Activated CD4-positive, alpha-beta T cell treated with anti-CD3 and anti-CD28 coated beads for 36 hours (primary cell): ENCODE results near the gene TTLL10. TPM values are rescaled to one million over a fixed set of nuclear protein-coding genes. Genes with fewer than 3 reads are reported as not detected.
"Not testable (repeated sequence)": the region's sequence is repeated elsewhere in the genome, so short reads cannot be mapped to it uniquely, and the experiment has no call there.

Experiments
- ATAC-seq: fragments of 200-7000 bp; cut with Tn5 transposase; one replicate; pipeline ENCODE4 v1.10.0; 2021; ENCODE audit warnings: mild to moderate bottlenecking, moderate library complexity
- CTCF ChIA-PET: fragments of 350-600 bp; sonication (Branson Sonifier 250); formaldehyde crosslinking; loops from one replicate; lab custom pipeline; 2021; ENCODE audit warnings: antibody characterized with exemption; lab: Charles Lee
- POLR2A ChIA-PET: fragments of 350-600 bp; sonication (Branson Sonifier 250); formaldehyde crosslinking; loops from one replicate; lab custom pipeline; 2021; ENCODE audit warnings: antibody characterized with exemption, inconsistent platforms; lab: Charles Lee
- DNase-seq: peaks from one replicate; pipeline ENCODE4 v3.0.0-alpha.2; 2020
- H3K27ac Mint-ChIP-seq: one replicate; pipeline ENCODE4 v1.8.0; 2021; ENCODE audit warnings: mixed read lengths
- H3K27me3 Mint-ChIP-seq: one replicate; pipeline ENCODE4 v1.8.0; 2021; ENCODE audit warnings: mixed read lengths
- H3K36me3 Mint-ChIP-seq: one replicate; pipeline ENCODE4 v1.8.0; 2021; ENCODE audit warnings: low read depth, mixed read lengths
- H3K4me1 Mint-ChIP-seq: one replicate; pipeline ENCODE4 v1.8.0; 2021; ENCODE audit warnings: mixed read lengths
- H3K4me3 Mint-ChIP-seq: one replicate; pipeline ENCODE4 v1.8.0; 2021; ENCODE audit warnings: mild to moderate bottlenecking, moderate library complexity, mixed read lengths
- H3K9me3 Mint-ChIP-seq: one replicate; pipeline ENCODE4 v1.8.0; 2021; ENCODE audit warnings: low read depth, mixed read lengths
- intact Hi-C, 2 experiments: fragments of 100-400 bp; cut with DNase I in 1 of 2; cut with micrococcal nuclease in 1 of 2; formaldehyde crosslinking; loops; one replicate each; pipeline versions ENCODE4 v1.14.2 to v1.15.1; 2022 to 2024; cut with DNase I, micrococcal nuclease
- total RNA-seq, 2 experiments: library from RNA; stranded (reverse); gene quantifications; one replicate each; pipeline ENCODE4 v1.2.3, GENCODE V29; 2021

Gene TTLL10
- total RNA-seq, 2 experiments from 2014 or later, result not detected

GRCh38 chr1:1142352-1142751 lies 31.3 kb upstream of the TTLL10 start:
- H3K27me3 Mint-ChIP-seq, H3K36me3 Mint-ChIP-seq, CTCF ChIA-PET, ATAC-seq, H3K4me3 Mint-ChIP-seq, POLR2A ChIA-PET, H3K9me3 Mint-ChIP-seq: not testable (repeated sequence)
- H3K4me1 Mint-ChIP-seq, result peaks cover 22% of the 10 kb centered on the region
- peak overlapping the region; percentile 76 for H3K27ac Mint-ChIP-seq
- intact Hi-C loops, result loop anchor here in 1 of 2 experiments (5.0 kb wide), 1 partner anchor 65 kb away; the partner anchor contains the start of gene TNFRSF18
- peak; percentile 58 for DNase-seq

GRCh38 chr1:1142844-1143243 lies 30.8 kb upstream of the TTLL10 start:
- H3K27me3 Mint-ChIP-seq, result no peaks in the 10 kb centered on the region
- intact Hi-C loops, result loop anchor here in 1 of 2 experiments (5.0 kb wide), 1 partner anchor 64 kb away; the partner anchor contains the start of gene TNFRSF18
- DNase-seq, result no peak
- no peaks in the 10 kb centered on the region for H3K9me3 Mint-ChIP-seq
- H3K4me3 Mint-ChIP-seq, result no peak overlapping the region
- no peak for ATAC-seq
- peaks cover 19% of the 10 kb centered on the region for H3K4me1 Mint-ChIP-seq
- peak overlapping the region; percentile 76 for H3K27ac Mint-ChIP-seq
- ChIA-PET CTCF (no interaction called here), POLR2A (no interaction called here)
- no peaks in the 10 kb centered on the region for H3K36me3 Mint-ChIP-seq

- ChIA-PET POLR2A (no interaction called here), CTCF (no interaction called here)
- no peak for ATAC-seq
- H3K4me3 Mint-ChIP-seq, result peak overlapping the region; percentile 34
- peaks cover 18% of the 10 kb centered on the region for H3K4me1 Mint-ChIP-seq
- no peaks in the 10 kb centered on the region for H3K9me3 Mint-ChIP-seq
- no peaks in the 10 kb centered on the region for H3K27me3 Mint-ChIP-seq
- no peak for DNase-seq
- intact Hi-C loops, result loop anchor here in 1 of 2 experiments (5.0 kb wide), 1 partner anchor 64 kb away; the partner anchor contains the start of gene TNFRSF18
- H3K27ac Mint-ChIP-seq, result peak overlapping the region; percentile 82
- H3K36me3 Mint-ChIP-seq, result no peaks in the 10 kb centered on the region
Observed at GRCh38 chr1:1143636-1144035, 30.0 kb upstream of the TTLL10 start.

- peaks cover 18% of the 10 kb centered on the region for H3K4me1 Mint-ChIP-seq
- no peaks in the 10 kb centered on the region for H3K36me3 Mint-ChIP-seq
- H3K4me3 Mint-ChIP-seq, result peak overlapping the region; percentile 34
- peak overlapping the region; percentile 82 for H3K27ac Mint-ChIP-seq
- ChIA-PET CTCF (interaction anchor here (0.7 kb wide), 1 partner anchor 181 kb away, joined by 3 read pairs; no protein-coding TSS in a partner anchor), POLR2A (no interaction called here)
- no peaks in the 10 kb centered on the region for H3K27me3 Mint-ChIP-seq
- ATAC-seq (peak; percentile 90), DNase-seq (peak; percentile 85)
- intact Hi-C loops, result loop anchor here in 1 of 2 experiments (5.0 kb wide), 1 partner anchor 63 kb away; the partner anchor contains the start of gene TNFRSF18
- no peaks in the 10 kb centered on the region for H3K9me3 Mint-ChIP-seq
Observed at GRCh38 chr1:1144122-1144842, 29.4 kb upstream of the TTLL10 start.

- Mint-ChIP-seq H3K9me3 (no peaks in the 10 kb centered on the region), H3K27ac (peak overlapping the region; percentile 67), H3K27me3 (no peaks in the 10 kb centered on the region), H3K36me3 (no peaks in the 10 kb centered on the region), H3K4me1 (peaks cover 18% of the 10 kb centered on the region), H3K4me3 (peak overlapping the region; percentile 26)
- no peak for DNase-seq
- ATAC-seq, result no peak
- POLR2A ChIA-PET, result no interaction called here
- intact Hi-C loops, result loop anchor here in 1 of 2 experiments (5.0 kb wide), 1 partner anchor 62 kb away; the partner anchor contains the start of gene TNFRSF18
- CTCF ChIA-PET, result no interaction called here
Observed at GRCh38 chr1:1144843-1145546, 28.7 kb upstream of the TTLL10 start.

- DNase-seq (no peak), ATAC-seq (no peak)
- H3K27me3 Mint-ChIP-seq, result no peaks in the 10 kb centered on the region
- H3K4me3 Mint-ChIP-seq, result peak overlapping the region; percentile 26
- ChIA-PET POLR2A (no interaction called here), CTCF (no interaction called here)
- intact Hi-C loops, result no loop called here
- H3K27ac Mint-ChIP-seq, result peak overlapping the region; percentile 60
- no peaks in the 10 kb centered on the region for H3K9me3 Mint-ChIP-seq
- no peaks in the 10 kb centered on the region for H3K36me3 Mint-ChIP-seq
- peaks cover 18% of the 10 kb centered on the region for H3K4me1 Mint-ChIP-seq
Observed at GRCh38 chr1:1145547-1145914, 28.1 kb upstream of the TTLL10 start.

GRCh38 chr1:1146026-1146425 lies 27.7 kb upstream of the TTLL10 start:
- H3K27ac Mint-ChIP-seq, result no peak overlapping the region
- H3K9me3 Mint-ChIP-seq, result no peaks in the 10 kb centered on the region
- no peaks in the 10 kb centered on the region for H3K27me3 Mint-ChIP-seq
- H3K4me1 Mint-ChIP-seq, result peaks cover 18% of the 10 kb centered on the region
- H3K4me3 Mint-ChIP-seq, result no peak overlapping the region
- no peaks in the 10 kb centered on the region for H3K36me3 Mint-ChIP-seq
- no peak for ATAC-seq
- intact Hi-C loops, result no loop called here
- no peak for DNase-seq
- ChIA-PET CTCF (no interaction called here), POLR2A (interaction anchor here (0.6 kb wide), 1 partner anchor 95 kb away, joined by 3 read pairs; no protein-coding TSS in a partner anchor)

GRCh38 chr1:1146596-1146995 lies 27.1 kb upstream of the TTLL10 start:
- Mint-ChIP-seq H3K27ac (no peak overlapping the region), H3K4me3 (no peak overlapping the region), H3K27me3 (no peaks in the 10 kb centered on the region), H3K9me3 (no peaks in the 10 kb centered on the region), H3K4me1 (peaks cover 18% of the 10 kb centered on the region), H3K36me3 (no peaks in the 10 kb centered on the region)
- no peak for DNase-seq
- ChIA-PET POLR2A (interaction anchor here (0.6 kb wide), 1 partner anchor 94 kb away, joined by 3 read pairs; no protein-coding TSS in a partner anchor), CTCF (no interaction called here)
- ATAC-seq, result no peak
- intact Hi-C loops, result no loop called here

- CTCF ChIA-PET, result no interaction called here
- DNase-seq (no peak), ATAC-seq (no peak)
- Mint-ChIP-seq H3K4me3 (no peak overlapping the region), H3K27ac (no peak overlapping the region), H3K27me3 (no peaks in the 10 kb centered on the region), H3K4me1 (peaks cover 10% of the 10 kb centered on the region), H3K36me3 (no peaks in the 10 kb centered on the region), H3K9me3 (peaks cover 10% of the 10 kb centered on the region)
- POLR2A ChIA-PET, result no interaction called here
- intact Hi-C loops, result no loop called here
Observed at GRCh38 chr1:1148061-1148460, 25.6 kb upstream of the TTLL10 start.

- POLR2A ChIA-PET, result no interaction called here
- H3K4me1 Mint-ChIP-seq, result peaks cover 9% of the 10 kb centered on the region
- no peak overlapping the region for H3K27ac Mint-ChIP-seq
Observed at GRCh38 chr1:1148569-1148968, 25.1 kb upstream of the TTLL10 start.

GRCh38 chr1:1149416-1149815 lies 24.3 kb upstream of the TTLL10 start:
- CTCF ChIA-PET, result interaction anchor here (0.8 kb wide), 1 partner anchor 27 kb away, joined by 3 read pairs; no protein-coding TSS in a partner anchor
- H3K4me3 Mint-ChIP-seq, result no peak overlapping the region

More at GRCh38 chr1:1148569-1148968, 25.1 kb upstream of the TTLL10 start:
- Mint-ChIP-seq H3K36me3 (no peaks in the 10 kb centered on the region), H3K4me3 (no peak overlapping the region), H3K27me3 (no peaks in the 10 kb centered on the region), H3K9me3 (peaks cover 15% of the 10 kb centered on the region)
- DNase-seq, result no peak
- intact Hi-C loops, result no loop called here
- ATAC-seq, result no peak
- CTCF ChIA-PET, result no interaction called here

More at GRCh38 chr1:1149416-1149815, 24.3 kb upstream of the TTLL10 start:
- no peak for DNase-seq
- Mint-ChIP-seq H3K9me3 (peaks cover 19% of the 10 kb centered on the region), H3K27ac (no peak overlapping the region), H3K27me3 (no peaks in the 10 kb centered on the region), H3K36me3 (no peaks in the 10 kb centered on the region), H3K4me1 (peaks cover 4% of the 10 kb centered on the region)
- POLR2A ChIA-PET, result no interaction called here
- intact Hi-C loops, result no loop called here
- no peak for ATAC-seq
